HG03159 (cell line): ENCODE results near the gene GRIN3A.

Experiments
- ATAC-seq: cut with Tn5 transposase; IDR thresholded peaks from one replicate; pipeline ENCODE4 v1.9.1; 2021; ENCODE audit warnings: mild to moderate bottlenecking, moderate library complexity; ENCODE audit not compliant: unreplicated experiment

The GRIN3A gene

GRCh38 chr9:101706261-101706798 lies 32.1 kb downstream of the GRIN3A start:
- no peak for ATAC-seq

- peak; percentile 80 for ATAC-seq
Observed at GRCh38 chr9:101705135-101705661, 33.2 kb downstream of the GRIN3A start.

GRCh38 chr9:101702257-101702656 lies 36.2 kb downstream of the GRIN3A start:
- ATAC-seq = no peak

GRCh38 chr9:101693546-101694336 lies 44.7 kb downstream of the GRIN3A start:
- ATAC-seq = no peak

GRCh38 chr9:101691657-101692056 lies 46.8 kb downstream of the GRIN3A start:
- no peak for ATAC-seq

- ATAC-seq = no peak
Observed at GRCh38 chr9:101689039-101689438, 49.4 kb downstream of the GRIN3A start.

- no peak for ATAC-seq
Observed at GRCh38 chr9:101684665-101685064, 53.8 kb downstream of the GRIN3A start.

GRCh38 chr9:101683236-101683635 lies 55.2 kb downstream of the GRIN3A start:
- no peak for ATAC-seq

GRCh38 chr9:101677861-101678260 lies 60.6 kb downstream of the GRIN3A start:
- no peak for ATAC-seq

- no peak for ATAC-seq
Observed at GRCh38 chr9:101675341-101675740, 63.1 kb downstream of the GRIN3A start.

GRCh38 chr9:101674165-101674564 lies 64.3 kb downstream of the GRIN3A start:
- no peak for ATAC-seq

- ATAC-seq = no peak
Observed at GRCh38 chr9:101673642-101674041, 64.8 kb downstream of the GRIN3A start.

- no peak for ATAC-seq
Observed at GRCh38 chr9:101671567-101671966, 66.9 kb downstream of the GRIN3A start.

GRCh38 chr9:101668421-101668820 lies 70.0 kb downstream of the GRIN3A start:
- no peak for ATAC-seq

GRCh38 chr9:101664453-101664852 lies 74.0 kb downstream of the GRIN3A start:
- ATAC-seq = no peak

GRCh38 chr9:101652601-101653175 lies 85.8 kb downstream of the GRIN3A start:
- no peak for ATAC-seq

GRCh38 chr9:101650142-101650541 lies 88.3 kb downstream of the GRIN3A start:
- peak; percentile 79 for ATAC-seq

GRCh38 chr9:101648493-101648892 lies 90.0 kb downstream of the GRIN3A start:
- ATAC-seq = no peak

- ATAC-seq = no peak
Observed at GRCh38 chr9:101639785-101640665, 98.4 kb downstream of the GRIN3A start.

- no peak for ATAC-seq
Observed at GRCh38 chr9:101639311-101639710, 99.1 kb downstream of the GRIN3A start.

GRCh38 chr9:101636247-101636646 lies 102.2 kb downstream of the GRIN3A start:
- no peak for ATAC-seq
